IPS-NIHi11 (cell line): ENCODE results near the gene TEKT5.
"Not testable (repeated sequence)": the region's sequence is repeated elsewhere in the genome, so short reads cannot be mapped to it uniquely, and the experiment has no call there.

Experiments used
- DNase-seq: peaks from one replicate; pipeline ENCODE4 v3.0.0; 2012; ENCODE audit warnings: mixed read lengths, low spot score

Gene TEKT5

DNA sequence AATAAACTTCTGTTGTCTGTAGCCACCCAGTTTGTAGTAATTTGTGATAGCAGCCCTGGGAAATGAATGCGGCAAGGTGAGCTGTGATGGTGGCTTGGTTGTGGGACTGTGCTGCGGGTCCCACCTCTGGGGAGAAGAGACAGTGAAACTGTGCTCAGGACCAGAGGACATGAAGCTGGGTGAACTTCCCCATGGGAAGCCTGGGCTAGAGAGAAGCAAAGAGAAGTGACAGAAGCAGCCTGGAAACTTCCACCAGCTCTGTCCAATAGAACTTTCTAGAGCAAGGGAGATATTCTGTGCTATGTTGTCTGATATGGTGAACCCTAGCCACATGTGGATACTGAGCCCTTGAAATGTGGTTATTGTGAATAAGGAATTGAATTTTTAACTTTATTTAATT lies 62.8 kb downstream of the TEKT5 start:
- DNase-seq = no peak

DNA sequence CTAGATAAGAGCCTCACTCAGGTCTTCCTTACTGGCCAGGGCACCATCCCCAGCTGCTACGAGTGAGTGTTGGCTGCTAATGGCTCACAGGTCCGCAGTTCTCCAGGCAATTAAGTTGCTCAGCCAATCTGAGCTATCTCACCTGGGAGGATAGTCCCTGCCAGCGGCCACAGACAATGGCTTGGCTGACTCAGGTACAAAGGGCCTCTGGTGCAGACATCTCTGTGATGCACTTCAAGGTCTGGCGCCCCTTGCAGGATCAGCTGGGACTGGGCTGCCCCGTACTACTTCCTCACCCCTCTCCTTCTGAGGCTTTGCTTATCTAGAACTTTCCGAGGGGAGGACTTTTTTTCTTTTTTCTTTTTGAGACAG lies 65.2 kb downstream of the TEKT5 start:
- DNase-seq = peak; percentile 61

DNA sequence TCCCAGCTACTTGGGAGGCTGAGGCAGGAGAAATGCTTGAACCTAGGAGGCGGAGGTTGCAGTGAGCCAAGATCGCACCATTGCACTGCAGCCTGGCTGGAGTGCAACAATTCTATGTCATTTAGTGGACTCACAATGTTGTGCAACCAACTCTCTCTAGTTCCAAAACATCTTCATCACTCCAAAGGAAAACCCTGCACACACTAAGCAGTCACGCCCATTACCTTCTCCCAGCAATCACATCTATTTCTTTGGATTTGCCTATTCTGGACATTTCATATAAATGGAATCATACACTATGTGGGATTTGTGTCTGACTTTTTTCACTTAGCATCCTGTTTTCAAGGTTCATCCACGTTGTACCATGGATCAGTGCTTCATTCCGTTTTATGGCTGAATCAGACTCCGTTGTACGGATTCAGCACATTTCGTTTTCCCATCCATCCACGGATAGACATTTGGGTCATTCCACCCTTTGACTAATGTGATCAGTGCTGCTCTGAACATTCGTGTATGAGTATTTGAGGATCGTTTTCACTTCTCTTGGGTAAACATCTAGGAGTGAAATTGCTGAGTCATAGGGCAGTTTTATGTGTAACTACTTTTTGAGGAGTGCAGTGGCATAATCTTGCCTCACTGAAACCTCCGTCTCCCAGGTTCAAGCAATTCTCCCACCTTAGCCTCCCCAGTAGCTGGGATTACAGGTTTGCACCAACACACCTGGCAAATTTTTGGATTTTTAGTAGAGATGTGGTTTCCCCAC lies 69.0 kb downstream of the TEKT5 start:
- DNase-seq = no peak

DNA sequence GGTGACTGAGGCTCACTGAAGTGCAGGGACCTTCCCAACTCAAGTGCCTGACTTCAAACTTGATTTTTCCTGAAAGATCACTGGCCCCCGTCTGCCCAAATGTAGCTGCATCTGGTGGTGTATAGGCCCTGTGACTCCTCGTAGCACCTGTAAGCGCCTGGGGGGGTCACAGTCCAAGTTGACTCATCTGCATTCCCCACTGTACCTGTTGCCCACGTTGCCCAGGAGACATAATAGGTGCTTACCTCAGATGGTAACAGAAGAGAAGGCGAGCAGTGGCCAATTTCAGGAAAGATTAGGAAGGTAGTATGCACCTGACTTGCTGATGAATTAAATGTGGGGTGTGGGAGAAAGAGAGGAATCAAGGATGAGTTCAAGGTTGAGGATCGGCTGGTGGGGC lies 70.2 kb downstream of the TEKT5 start:
- DNase-seq = no peak

DNA sequence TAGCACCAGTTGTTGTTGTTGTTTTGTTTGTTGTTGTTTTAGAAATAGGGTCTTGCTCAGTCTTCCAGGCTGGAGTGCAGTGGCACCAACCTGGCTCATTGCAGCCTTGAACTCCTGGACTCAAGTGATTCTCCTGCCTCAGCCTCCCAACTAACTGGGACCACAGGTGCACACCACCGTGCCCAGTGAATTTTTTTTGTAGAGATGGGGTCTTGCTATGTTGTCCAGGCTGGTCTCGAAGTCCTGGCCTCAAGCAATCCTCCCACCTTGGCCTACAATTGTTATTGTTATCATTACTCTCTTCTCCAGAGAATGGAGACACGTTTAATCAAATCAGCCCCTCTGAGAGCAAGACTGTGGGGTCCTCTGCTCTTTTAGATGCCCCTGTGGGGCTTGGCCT lies 71.7 kb downstream of the TEKT5 start:
- no peak for DNase-seq

DNA sequence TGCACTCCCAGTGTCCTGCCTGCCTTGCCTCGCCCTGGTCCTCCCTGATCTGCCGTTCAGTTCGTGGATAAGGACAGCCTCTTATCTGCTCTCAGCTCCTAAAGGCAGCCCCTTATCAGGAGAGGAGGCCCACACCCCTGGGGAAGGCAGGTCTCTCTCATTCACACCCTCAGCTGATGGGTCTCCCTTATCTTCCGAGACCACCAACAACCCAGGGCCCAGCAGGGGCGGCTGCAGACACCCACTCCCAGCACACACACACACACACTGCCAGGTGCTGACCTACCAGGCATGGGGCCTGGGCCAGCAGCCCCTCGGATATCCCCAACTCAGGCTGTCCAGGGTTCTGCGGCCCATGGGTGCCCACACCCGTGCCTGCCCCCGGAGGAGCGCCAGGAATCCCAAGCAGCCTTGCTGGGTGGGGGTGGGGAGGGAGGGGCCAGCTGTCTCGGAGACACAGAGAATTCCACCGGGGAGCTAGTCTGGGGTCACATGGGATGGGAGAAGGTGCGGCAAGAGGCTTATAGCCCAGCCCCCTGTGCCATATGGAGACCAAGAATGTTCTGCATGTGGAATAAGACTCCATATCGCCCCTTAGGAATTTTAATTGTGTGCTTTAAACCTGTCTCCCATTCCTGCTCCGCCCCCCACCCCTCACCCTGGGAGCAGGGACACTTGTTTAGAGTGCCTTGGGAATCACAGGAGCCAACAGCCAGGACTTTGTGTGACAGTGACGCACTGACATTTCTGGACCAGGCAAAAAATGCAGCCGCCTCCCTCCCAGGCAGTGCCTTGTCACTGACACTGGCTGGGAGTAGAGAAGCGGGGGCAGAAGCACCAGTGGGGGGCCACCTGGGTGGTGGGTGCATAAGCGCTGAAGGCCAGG lies 72.5 kb downstream of the TEKT5 start:
- peak; percentile 58 for DNase-seq

DNA sequence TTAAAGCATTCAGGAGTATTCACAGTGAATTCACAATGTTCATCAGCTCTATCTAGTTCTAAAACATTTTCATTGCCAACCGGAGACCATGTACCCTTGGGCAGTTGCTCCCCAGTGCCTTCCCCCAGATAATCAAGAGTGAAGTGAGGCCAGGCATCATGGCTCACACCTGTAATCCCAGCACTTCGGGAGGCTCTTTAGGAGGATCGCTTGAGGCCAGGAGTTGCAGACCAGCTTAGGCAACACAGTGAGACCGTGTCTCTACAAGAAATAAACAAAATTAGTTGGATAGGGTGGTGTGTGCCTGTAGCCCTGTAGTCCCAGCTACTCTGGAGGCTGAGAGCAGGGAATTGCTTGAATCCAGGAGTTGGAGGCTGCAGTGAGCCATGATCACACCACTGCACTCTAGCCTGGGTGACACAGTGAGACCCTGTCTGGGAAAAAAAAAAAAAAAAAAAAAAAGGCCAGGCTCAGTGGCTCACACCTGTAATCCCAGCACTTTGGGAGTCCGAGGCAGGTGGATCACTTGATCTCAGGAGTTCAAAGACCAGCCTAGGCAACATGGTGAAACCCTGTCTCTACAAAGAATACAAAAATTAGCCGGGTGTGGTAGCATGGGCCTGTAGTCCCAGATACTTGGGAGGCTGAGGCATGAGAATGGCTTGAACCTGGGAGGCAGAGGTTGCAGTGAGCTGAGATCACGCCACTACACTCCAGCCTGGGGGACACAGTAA lies 73.3 kb downstream of the TEKT5 start:
- DNase-seq = not testable (repeated sequence)

DNA sequence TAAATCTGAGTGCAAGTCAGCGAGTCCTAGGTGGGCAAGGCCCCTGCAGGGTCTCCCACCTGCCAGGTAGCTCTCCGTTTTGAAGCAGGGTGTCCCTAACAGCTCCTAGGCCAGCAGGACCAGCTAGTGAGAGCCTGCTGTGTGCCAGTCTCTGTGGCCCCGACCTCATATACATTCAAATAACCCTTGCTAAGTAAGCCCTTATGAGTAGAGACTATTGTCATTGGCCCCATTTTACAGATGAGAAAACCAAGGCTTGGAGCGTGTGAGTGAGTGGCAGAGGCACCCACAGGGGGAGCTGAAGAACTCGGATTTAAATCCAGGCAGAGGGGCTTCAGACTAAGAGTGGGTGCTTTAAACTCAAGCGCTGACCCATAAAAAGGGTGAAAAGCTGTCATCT lies 74.6 kb downstream of the TEKT5 start:
- DNase-seq = no peak

DNA sequence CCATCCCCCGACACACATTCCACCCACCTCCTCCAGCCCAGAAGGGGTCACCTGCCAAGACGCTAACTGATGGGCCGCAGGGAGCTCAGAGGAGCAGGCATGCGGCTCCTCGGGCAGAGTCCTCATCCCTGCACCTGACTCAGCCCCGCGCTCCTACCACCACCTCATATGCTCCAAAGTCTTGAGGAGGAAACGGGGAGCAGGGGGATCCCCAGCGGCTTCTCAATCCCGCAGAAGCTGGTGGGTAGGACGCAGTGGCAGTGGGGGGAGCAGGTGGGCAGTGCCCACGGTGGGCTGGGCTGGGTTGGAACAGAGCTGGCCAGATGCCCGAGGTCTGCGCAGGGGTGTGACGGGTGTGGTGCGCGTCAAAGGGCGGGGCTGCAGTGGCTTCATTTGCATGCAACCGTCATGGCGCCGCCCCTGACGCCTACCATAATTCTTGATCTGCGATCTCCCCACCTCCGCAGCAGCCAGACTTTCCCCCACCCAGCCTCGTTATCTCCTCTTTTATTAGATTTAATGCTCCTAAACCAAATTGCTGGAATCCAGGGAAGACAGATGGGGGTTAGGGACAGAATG lies 75.4 kb downstream of the TEKT5 start:
- DNase-seq = peak; percentile 82

DNA sequence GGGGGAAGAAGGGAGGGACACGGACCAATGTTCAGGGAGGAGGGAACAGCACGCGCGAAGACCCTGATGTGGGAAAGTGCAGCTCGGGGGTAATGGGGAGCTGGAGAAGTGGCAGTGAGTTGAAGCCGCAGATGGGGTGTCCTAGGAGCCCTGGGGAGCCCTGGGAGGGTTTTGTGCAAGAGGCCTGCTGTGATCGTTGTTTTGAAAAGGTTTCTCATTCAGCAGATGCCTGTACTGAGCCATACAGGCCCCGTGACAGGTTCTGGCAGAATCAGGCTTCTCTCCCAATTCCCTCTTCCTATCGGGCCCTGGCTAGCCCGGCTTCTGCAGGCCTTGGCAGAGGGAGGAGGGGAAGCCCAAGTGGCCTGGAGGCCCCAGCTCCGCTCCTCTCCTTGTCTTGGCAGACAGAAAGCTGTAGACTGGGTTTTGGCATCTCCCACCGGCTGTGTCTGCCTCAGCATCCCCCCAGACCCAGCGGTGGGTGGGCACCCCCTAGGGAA lies 76.0 kb downstream of the TEKT5 start:
- DNase-seq = no peak

DNA sequence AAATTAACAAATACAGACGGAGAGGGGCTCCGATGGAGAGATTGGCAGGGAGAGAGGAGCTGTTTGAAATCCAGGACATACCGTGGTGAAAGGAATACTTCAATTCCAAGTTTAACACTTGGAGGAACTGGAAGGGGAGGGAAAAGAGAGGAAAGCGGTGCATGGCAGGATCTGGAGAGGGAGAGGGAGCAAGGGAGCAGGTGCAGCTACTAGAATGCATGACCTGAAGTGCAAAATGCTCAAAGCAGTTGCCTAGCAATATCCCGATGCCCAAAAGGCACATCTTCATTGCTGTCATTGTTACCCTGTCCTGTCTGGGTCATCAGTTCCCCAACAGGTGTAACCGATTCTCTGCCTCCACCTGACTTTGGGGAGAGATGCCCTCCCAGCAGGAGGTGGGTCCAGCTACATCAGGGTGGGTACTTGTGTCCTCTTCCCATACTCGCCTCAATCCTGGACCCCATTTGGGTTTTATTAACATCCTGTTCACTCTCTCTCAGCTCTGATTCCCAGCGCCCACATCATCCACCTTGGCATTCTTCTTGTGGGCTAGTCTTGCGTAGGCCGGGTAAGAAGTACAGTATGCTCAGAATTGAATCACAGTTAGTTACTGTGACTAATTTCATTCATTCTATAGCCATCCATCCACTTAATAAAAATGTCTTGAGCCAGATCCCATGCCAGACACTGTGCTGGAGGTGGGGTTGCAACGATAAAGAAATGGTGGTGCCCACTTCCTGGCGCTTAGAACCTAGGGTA lies 76.9 kb downstream of the TEKT5 start:
- no peak for DNase-seq

DNA sequence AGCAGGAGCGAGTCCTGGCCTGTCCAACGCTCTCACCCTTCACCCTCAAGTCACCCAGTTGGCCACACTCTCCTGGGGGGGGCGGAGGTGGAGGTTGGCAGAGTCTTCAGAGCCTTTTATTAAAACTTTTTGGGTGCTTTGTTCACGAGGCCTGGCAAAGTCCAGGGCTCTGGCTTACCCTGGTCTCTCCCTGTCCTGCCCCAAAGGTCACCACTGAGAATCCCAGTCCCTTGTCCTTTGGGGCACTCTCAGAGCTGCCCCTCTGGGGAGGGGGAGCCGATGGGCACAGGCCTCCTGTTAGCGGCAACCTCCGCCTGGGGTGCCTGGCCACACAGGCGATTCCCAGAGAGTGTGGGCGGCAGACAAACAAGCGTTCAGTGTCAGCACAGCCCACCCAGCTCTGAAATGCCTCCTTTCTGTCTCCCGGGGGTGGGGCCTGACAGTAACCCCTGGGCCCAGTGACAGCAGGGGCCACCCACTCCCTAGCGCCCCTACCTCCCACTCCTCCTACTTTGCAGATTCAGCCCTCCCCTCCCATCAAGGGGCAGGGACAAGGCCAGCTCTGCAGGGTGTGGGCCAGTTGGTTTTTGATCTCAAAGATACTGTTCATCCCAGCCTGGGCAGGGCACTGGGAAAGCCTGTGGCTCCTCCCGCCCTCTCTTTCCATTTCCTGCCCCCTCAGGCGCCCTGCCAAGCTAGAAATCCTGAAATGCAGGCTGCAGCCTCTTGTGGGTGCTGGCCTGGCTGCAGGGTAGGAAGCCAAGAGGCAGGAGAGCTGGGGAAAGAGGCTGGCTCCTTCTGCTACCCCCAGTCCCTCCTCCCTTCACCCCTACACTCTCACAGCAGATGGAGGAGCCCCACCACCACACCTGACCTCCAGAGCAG lies 77.7 kb downstream of the TEKT5 start:
- DNase-seq = peak; percentile 63

DNA sequence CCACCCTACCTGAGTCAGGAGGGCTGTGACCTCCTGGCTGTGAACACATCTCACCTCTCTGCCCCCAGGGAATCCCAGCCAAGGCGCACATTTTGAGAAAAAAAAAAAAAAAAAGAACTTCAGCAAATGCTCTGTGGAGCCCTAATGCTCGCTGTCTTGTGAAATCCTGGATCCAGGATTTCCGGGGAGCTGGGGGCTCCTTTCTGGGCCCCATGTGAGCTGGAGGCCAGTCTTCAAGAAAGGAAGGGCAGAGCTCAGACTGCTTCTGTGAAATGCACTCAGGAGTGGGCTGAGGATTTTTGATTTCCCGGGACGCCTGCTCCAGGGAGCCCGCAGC lies 78.3 kb downstream of the TEKT5 start:
- no peak for DNase-seq

DNA sequence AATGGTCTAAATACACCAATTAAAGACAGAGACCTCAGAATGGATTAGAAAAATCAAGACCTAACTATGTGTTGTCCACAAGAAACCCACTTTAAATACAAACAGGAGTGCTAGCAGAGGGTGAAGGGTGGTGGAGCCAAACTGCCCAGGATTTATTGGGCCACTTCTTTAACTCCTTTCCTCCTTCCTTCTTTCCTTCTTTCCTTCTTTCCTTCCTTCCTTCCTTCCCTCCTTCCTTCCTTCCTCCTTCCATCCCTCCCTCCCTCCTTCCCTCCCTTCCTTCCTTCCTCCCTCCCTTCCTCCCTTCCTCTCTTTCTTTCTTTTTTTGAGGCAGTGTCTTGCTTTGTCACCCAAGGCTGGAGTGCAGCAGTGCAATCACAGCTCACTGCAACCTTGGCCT lies 80.0 kb downstream of the TEKT5 start:
- no peak for DNase-seq

DNA sequence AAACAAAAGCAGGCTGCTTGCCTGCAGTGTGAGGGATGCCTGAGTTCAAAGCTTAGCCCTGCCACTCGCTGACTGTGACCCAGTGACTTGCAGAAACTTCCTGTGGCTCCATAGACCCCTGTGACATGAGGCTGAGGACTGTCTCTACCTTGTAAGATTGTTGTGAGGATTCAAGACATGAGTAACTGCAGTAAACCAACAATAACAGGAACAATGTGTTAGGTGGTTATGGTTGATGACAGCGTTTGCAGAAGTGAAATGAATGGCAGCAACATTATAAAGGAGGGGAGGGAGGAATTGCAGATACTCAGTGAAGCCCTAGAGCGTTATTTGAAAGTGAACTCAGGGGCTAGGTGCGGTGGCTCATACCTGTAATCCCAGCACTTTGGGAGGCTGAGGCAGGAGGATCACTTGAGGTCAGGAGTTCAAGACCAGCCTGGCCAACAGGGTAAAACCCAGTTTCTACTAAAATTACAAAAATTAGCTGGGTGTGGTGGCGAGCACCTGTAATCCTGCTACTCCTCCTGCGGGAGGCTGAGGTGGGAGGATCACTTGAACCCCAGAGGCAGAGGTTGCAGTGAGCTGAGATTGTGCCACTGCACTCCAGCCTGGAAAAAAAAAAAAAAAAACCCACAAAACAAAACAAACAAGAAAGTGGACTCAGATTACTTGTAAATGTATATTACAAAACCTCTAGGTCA lies 80.8 kb downstream of the TEKT5 start:
- DNase-seq = no peak

DNA sequence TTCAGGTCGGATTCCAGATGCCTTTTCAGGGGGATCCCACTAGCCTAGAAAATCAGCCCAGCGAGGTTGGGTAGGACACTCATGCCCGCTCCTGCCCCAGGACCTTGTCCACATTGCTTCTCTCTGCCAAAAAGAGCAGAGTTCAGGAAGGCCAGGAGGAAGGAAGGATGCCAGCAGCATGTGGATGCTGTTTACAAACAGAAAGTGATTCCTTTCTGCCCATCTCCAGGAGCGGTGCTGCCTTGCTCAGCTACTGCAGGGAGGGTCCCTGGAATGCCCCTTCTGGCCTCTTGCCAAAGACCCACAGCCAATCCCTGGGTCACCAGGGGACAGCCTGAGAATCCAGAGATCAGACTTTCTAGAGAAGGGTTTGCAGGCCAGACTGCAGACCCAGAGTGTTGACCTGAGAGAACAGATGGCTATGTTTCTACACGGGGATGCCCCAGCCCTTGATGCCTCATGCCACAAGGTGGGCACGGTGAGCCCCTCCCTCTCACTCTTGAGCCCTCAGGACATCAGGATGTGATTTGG lies 82.0 kb downstream of the TEKT5 start:
- DNase-seq = no peak

DNA sequence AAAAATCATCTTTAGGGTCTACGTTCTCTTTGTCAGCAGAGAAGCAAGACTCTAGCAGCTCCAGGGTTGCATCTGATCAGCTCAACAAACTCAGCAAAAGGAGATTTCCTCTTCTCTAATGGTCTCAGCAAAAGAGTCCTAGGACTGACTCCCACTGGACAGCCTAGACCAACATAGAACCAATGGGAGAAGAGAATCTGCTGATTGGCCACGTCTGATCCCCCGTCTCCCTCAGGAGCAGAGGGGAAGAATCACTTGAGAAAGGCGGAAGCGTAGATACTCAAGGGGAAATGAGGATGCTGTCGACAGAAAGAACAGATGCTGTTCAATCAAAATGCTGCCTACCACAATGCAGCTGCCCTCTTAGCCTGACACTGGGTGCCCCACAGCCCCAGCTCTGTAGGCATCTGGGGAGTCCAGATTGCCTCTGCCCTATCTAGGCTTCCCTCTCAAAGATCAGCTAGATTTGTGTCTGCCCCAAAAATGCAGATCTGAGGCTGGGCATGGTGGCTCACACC lies 82.8 kb downstream of the TEKT5 start:
- DNase-seq = no peak

DNA sequence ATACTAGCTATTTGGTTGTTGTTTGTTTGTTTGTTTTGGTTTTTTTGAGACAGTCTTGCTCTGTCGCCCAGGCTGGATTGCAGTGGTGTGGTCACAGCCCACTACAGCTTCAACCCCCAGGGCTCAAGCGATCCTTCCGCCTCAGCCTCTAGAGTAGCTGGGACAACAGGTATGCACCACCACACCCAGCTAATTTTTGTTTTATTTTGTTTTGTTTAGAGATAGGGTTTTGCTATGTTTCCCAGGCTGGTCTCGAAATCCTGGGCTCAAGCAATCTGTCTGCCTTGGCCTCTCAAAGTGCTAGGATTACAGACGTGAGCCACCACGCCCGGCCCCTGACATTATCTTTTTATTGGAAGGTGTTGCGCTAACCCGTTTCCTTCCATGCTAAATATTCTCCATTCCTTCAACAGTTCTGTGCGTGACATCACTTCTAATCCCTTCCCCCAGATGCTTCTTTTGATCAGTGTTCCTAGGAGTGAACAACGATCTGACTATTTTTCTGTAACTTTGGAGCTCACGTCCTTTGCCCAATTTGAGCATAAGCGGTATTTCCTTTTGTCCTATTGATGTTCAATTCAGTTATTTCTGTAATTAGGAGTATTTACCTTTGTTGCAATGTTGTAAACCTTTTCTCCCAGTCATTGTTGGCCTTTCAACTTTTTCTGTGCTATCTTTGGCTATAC lies 84.1 kb downstream of the TEKT5 start:
- no peak for DNase-seq

DNA sequence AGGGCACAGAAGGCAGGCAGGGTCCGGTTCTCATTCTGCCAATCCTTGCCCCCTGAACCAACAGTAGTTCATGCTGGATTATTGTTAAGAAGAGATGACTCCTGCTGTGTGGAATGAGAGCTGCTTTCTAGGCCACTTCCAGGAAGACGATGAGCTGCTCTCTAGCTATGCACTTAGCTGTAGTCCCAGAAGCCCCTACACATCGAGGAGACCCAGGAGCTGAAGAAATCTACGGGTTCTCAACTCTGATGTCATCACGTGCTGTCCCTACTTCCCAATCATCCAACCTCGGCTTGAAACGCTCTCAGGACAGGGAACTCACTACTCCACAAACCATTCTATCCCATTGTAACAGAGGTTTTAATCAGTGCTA lies 85.3 kb downstream of the TEKT5 start:
- DNase-seq = no peak
